HCT116 (cell line): ENCODE data around the gene GPC1. TPM values are rescaled to one million over a fixed set of nuclear protein-coding genes. Genes with fewer than 3 reads are reported as not detected.
A peak's percentile ranks its signal among the peaks of the same experiment; 100 is the strongest.

ENCODE experiments used
- ATAC-seq: fragments of 200-7000 bp; cut with Tn5 transposase; 2 replicates; pipeline ENCODE4 v1.9.1; 2020; ENCODE audit warnings: mild to moderate bottlenecking, moderate library complexity
- BruUV-seq: library from RNA; stranded (reverse); fragments of 400-500 nt; replicated peaks from 2 replicates; lab custom pipeline; 2021; lab: Mats Ljungman, UMichigan
- CTCF ChIA-PET: fragments of 300-600 bp; sonication (Branson Sonifier 250); formaldehyde crosslinking; loops from one replicate; lab custom pipeline; 2021; ENCODE audit warnings: antibody characterized with exemption; lab: Charles Lee
- POLR2A ChIA-PET: fragments of 300-600, 350-600 bp; sonication (Branson Sonifier 250); formaldehyde crosslinking; loops from one replicate; lab custom pipeline; 2021; ENCODE audit warnings: antibody characterized with exemption; lab: Charles Lee
- RAD21 ChIA-PET, 2 experiments: fragments of 300-600 bp; sonication (Branson Sonifier 250); formaldehyde crosslinking; loops; one replicate each; lab custom pipeline; 2023; ENCODE audit warnings: low total read pairs in 2 of 2; ENCODE audit not compliant: uncharacterized antibody in 2 of 2, unreplicated experiment in 2 of 2, low non-redundant PET in 1 of 2; lab: Charles Lee
- DNase-seq: peaks from one replicate; pipeline ENCODE4 v3.0.0-alpha.2; 2010; ENCODE audit warnings: low read depth, low spot score
- H2AFZ ChIP-seq: fragments of 200-600 bp; shearing (Covaris generic), sonication (generic); 2 replicates; pipeline ENCODE4 v1.6.1; 2017; ENCODE audit warnings: low read depth, mixed run types, mixed read lengths, antibody characterized with exemption, low read length; ENCODE audit not compliant: poor library complexity, severe bottlenecking
- H3K27ac ChIP-seq: 2 replicates; pipeline ENCODE4 v1.5.1; 2012; ENCODE audit warnings: low read depth, low read length
- H3K27me3 ChIP-seq: fragments of 200-600 bp; sonication (generic); 2 replicates; pipeline ENCODE4 v1.6.1; 2016; ENCODE audit warnings: mixed run types, low read length, mixed read lengths; ENCODE audit not compliant: insufficient read depth
- H3K36me3 ChIP-seq, 2 experiments: fragments of 200-500 bp in 1 of 2; fragments of 200-600 bp in 1 of 2; sonication (Bioruptor generic) in 1 of 2; sonication (generic) in 1 of 2; 2 replicates each; pipeline versions ENCODE4 v1.5.1 to v1.6.1; 2014 to 2016; ENCODE audit warnings: low read length in 2 of 2, inconsistent platforms in 1 of 2, mixed read lengths in 1 of 2, mixed run types in 1 of 2; ENCODE audit not compliant: insufficient read depth in 2 of 2, control insufficient read depth in 1 of 2
- H3K4me1 ChIP-seq, 2 experiments: fragments of 200-600 bp in 1 of 2; sonication (generic) in 1 of 2; 2 replicates each; pipeline versions ENCODE4 v1.5.1 to v1.6.1; 2012 to 2017; ENCODE audit warnings: low read length in 2 of 2, inconsistent platforms in 1 of 2, mild to moderate bottlenecking in 1 of 2, mixed read lengths in 1 of 2, mixed run types in 1 of 2, moderate library complexity in 1 of 2; ENCODE audit not compliant: insufficient read depth in 2 of 2, control insufficient read depth in 1 of 2
- H3K4me2 ChIP-seq: fragments of 200-600 bp; sonication (generic); 2 replicates; pipeline ENCODE4 v1.6.1; 2017; ENCODE audit warnings: mixed run types, low read length, mixed read lengths
- H3K4me3 ChIP-seq, 2 experiments: fragments of 200-600 bp in 1 of 2; sonication (generic) in 1 of 2; replicated peaks in 1 of 2; 2 replicates each; pipeline ENCODE4 v1.5.1; 2011 to 2016; ENCODE audit warnings: low read length in 2 of 2, control low read depth in 1 of 2, low read depth in 1 of 2, mild to moderate bottlenecking in 1 of 2, mixed read lengths in 1 of 2, mixed run types in 1 of 2
- H3K79me2 ChIP-seq: fragments of 200-600 bp; sonication (generic); 2 replicates; pipeline ENCODE4 v1.6.1; 2017; ENCODE audit warnings: mild to moderate bottlenecking, mixed run types, low read length, moderate library complexity, mixed read lengths; ENCODE audit not compliant: insufficient read depth
- H3K9ac ChIP-seq: fragments of 200-600 bp; sonication (generic); 2 replicates; pipeline ENCODE4 v1.6.1; 2016; ENCODE audit warnings: low read length, mixed read lengths
- H3K9me2 ChIP-seq: fragments of 200-600 bp; sonication (generic), shearing (Covaris generic); 2 replicates; pipeline ENCODE4 v1.6.1; 2017; ENCODE audit warnings: mixed run types, mild to moderate bottlenecking, moderate library complexity; ENCODE audit not compliant: insufficient read depth
- H3K9me3 ChIP-seq, 2 experiments: fragments of 200-500 bp in 1 of 2; fragments of 200-600 bp in 1 of 2; sonication (Bioruptor generic) in 1 of 2; sonication (generic) in 1 of 2; 2 replicates each; pipeline ENCODE4 v1.6.1; 2014 to 2017; ENCODE audit warnings: low read length in 2 of 2, mixed read lengths in 2 of 2, inconsistent platforms in 1 of 2, low read depth in 1 of 2, mild to moderate bottlenecking in 1 of 2, mixed run types in 1 of 2, moderate library complexity in 1 of 2; ENCODE audit not compliant: control insufficient read depth in 1 of 2, insufficient read depth in 1 of 2
- H4K20me1 ChIP-seq: fragments of 200-600 bp; sonication (generic), shearing (Covaris generic); 2 replicates; pipeline ENCODE4 v1.6.1; 2017; ENCODE audit warnings: mixed run types, mild to moderate bottlenecking, moderate library complexity; ENCODE audit not compliant: insufficient read depth
- CBX3 ChIP-seq: IDR thresholded peaks from 2 replicates; pipeline ENCODE4 v1.6.1; 2012; ENCODE audit warnings: low read depth
- CEBPB ChIP-seq: IDR thresholded peaks from 2 replicates; pipeline ENCODE4 v1.6.1; 2012; ENCODE audit warnings: low read depth
- CTCF ChIP-seq, 3 experiments: fragments of 200-600 bp in 1 of 3; sonication (generic) in 1 of 3; IDR thresholded peaks in 2 of 3; conservative IDR thresholded peaks in 1 of 3; 2 replicates each; pipeline ENCODE4 v1.5.1; 2012 to 2017; ENCODE audit warnings: low read depth in 2 of 3, low read length in 2 of 3, antibody characterized with exemption in 1 of 3, borderline replicate concordance in 1 of 3, control low read depth in 1 of 3, mild to moderate bottlenecking in 1 of 3, mixed read lengths in 1 of 3, mixed run types in 1 of 3, moderate library complexity in 1 of 3; ENCODE audit not compliant: insufficient read depth in 1 of 3
- EGR1 ChIP-seq: IDR thresholded peaks from 2 replicates; pipeline ENCODE4 v1.6.1; 2012; ENCODE audit warnings: low read depth
- ELF1 ChIP-seq: IDR thresholded peaks from 2 replicates; pipeline ENCODE4 v1.6.1; 2012; ENCODE audit warnings: low read depth, borderline replicate concordance
- EZH2 ChIP-seq: fragments of 200-600 bp; sonication (generic); IDR thresholded peaks from 2 replicates; pipeline ENCODE4 v1.6.1; 2017; ENCODE audit warnings: antibody characterized with exemption, mixed run types
- FOSL1 ChIP-seq: IDR thresholded peaks from 2 replicates; pipeline ENCODE4 v1.6.1; 2012; ENCODE audit warnings: low read depth
- MAX ChIP-seq: IDR thresholded peaks from 2 replicates; pipeline ENCODE4 v1.6.1; 2012
- POLR2A ChIP-seq: IDR thresholded peaks from 2 replicates; pipeline ENCODE4 v1.7.0; 2011; ENCODE audit warnings: borderline replicate concordance; ENCODE audit not compliant: insufficient read depth, insufficient read length; ENCODE audit errors: extremely low read depth
- REST ChIP-seq: IDR thresholded peaks from 2 replicates; pipeline ENCODE4 v1.6.1; 2012; ENCODE audit warnings: low read depth
- SIN3A ChIP-seq: IDR thresholded peaks from 2 replicates; pipeline ENCODE4 v1.6.1; 2012; ENCODE audit warnings: low read depth
- SP1 ChIP-seq: IDR thresholded peaks from 2 replicates; pipeline ENCODE4 v1.6.1; 2012; ENCODE audit warnings: low read depth
- SRF ChIP-seq: IDR thresholded peaks from 2 replicates; pipeline ENCODE4 v1.6.1; 2012; ENCODE audit warnings: low read depth
- TCF7L2 ChIP-seq: IDR thresholded peaks from 2 replicates; pipeline ENCODE4 v1.7.0; 2011; ENCODE audit warnings: borderline replicate concordance, inconsistent platforms; ENCODE audit not compliant: insufficient read depth, insufficient read length; ENCODE audit errors: extremely low read depth
- YY1 ChIP-seq: IDR thresholded peaks from 2 replicates; pipeline ENCODE4 v1.6.1; 2011; ENCODE audit warnings: low read length, low read depth, moderate library complexity, mild to moderate bottlenecking; ENCODE audit not compliant: insufficient replicate concordance; ENCODE audit errors: extremely low read depth
- ZFX ChIP-seq: fragments of 450-650 bp; IDR thresholded peaks from 2 replicates; pipeline ENCODE4 v1.6.1; 2017
- ZNF274 ChIP-seq: fragments of 200-500 bp; sonication (Bioruptor generic); IDR thresholded peaks from 2 replicates; pipeline ENCODE4 v1.6.1; 2014; ENCODE audit warnings: mild to moderate bottlenecking, low read depth, low read length, inconsistent platforms
- intact Hi-C: fragments of 100-400 bp; cut with micrococcal nuclease; formaldehyde crosslinking; loops from 2 replicates; pipeline ENCODE4 v1.10.0; 2022
- total RNA-seq: library from RNA; stranded (reverse); gene quantifications from one replicate; pipeline ENCODE4 v1.2.1, GENCODE V29; 2021; ENCODE audit not compliant: unreplicated experiment
- TF ChIP-seq, protein P1 (sequence below): IDR thresholded peaks from 2 replicates; pipeline ENCODE4 v1.6.1; 2011; ENCODE audit warnings: mild to moderate bottlenecking, low read length, moderate library complexity; ENCODE audit not compliant: insufficient replicate concordance; ENCODE audit errors: extremely low read depth

The GPC1 gene
- total RNA-seq, 1 experiment from 2014 or later: 79.1 TPM

GRCh38 chr2:240432820-240433801 lies 2.4 kb upstream of the GPC1 start:
- H2AFZ ChIP-seq: no peak overlapping the region
- DNase-seq (no peak), ATAC-seq (no peak)
- H3K36me3 ChIP-seq: no peaks in the 10 kb centered on the region
- POLR2A ChIA-PET: interaction anchor here (0.6 kb wide), 1 partner anchor 114 kb away, joined by 5 read pairs; no protein-coding TSS in a partner anchor
- H3K4me2 ChIP-seq: peak overlapping the region; percentile 97
- H3K9me3 ChIP-seq: no peaks in the 10 kb centered on the region
- H3K4me3 ChIP-seq: peak overlapping the region; percentile 74 to 96
- peaks cover 30% of the 10 kb centered on the region for H3K79me2 ChIP-seq
- no TSS peak for BruUV-seq
- H3K4me1 ChIP-seq: peaks cover 29 to 51% of the 10 kb centered on the region in 2 experiments
- 0 out of 2 replicates have a peak, but pooled peaks cover 4% of the 10 kb centered on the region for H4K20me1 ChIP-seq
- H3K27ac ChIP-seq: peak overlapping the region; percentile 81
- RAD21 ChIA-PET: interaction anchor here in 1 of 2 experiments (0.9 kb wide), 1 partner anchor 46 kb away, joined by 4 read pairs; no protein-coding TSS in a partner anchor
- CTCF ChIA-PET: no interaction called here
- no peaks in the 10 kb centered on the region for H3K27me3 ChIP-seq
- intact Hi-C loops: loop anchor here (10.0 kb wide), 1 partner anchor 138 kb away; no protein-coding TSS in a partner anchor
- H3K9ac ChIP-seq: peak overlapping the region; percentile 91
- H3K9me2 ChIP-seq: no peaks in the 10 kb centered on the region
- no peak for TF ChIP-seq CEBPB
- TF ChIP-seq TCF7L2: no peak
- TF ChIP-seq EZH2: no peak
- TF ChIP-seq MAX: no peak
- TF ChIP-seq, protein P1, sequence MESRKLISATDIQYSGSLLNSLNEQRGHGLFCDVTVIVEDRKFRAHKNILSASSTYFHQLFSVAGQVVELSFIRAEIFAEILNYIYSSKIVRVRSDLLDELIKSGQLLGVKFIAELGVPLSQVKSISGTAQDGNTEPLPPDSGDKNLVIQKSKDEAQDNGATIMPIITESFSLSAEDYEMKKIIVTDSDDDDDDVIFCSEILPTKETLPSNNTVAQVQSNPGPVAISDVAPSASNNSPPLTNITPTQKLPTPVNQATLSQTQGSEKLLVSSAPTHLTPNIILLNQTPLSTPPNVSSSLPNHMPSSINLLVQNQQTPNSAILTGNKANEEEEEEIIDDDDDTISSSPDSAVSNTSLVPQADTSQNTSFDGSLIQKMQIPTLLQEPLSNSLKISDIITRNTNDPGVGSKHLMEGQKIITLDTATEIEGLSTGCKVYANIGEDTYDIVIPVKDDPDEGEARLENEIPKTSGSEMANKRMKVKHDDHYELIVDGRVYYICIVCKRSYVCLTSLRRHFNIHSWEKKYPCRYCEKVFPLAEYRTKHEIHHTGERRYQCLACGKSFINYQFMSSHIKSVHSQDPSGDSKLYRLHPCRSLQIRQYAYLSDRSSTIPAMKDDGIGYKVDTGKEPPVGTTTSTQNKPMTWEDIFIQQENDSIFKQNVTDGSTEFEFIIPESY: no peak
- no peak for TF ChIP-seq EGR1
- TF ChIP-seq ELF1: no peak
- no peak for TF ChIP-seq REST
- TF ChIP-seq SIN3A: no peak
- TF ChIP-seq CBX3: no peak
- TF ChIP-seq CTCF (IDR thresholded peaks at IDR 0.05 in 2 of 3, conservative IDR thresholded peaks at IDR 0.05 in 1 of 3; ENCODE audit: borderline replicate concordance in 1 of 3, insufficient read depth in 1 of 3, low read depth in 2 of 3, low read length in 2 of 3): no peak
- TF ChIP-seq SP1: no peak
- no peak for TF ChIP-seq ZNF274
- no peak for TF ChIP-seq SRF
- no peak for TF ChIP-seq POLR2A
- TF ChIP-seq FOSL1: no peak
- TF ChIP-seq YY1: no peak
- no peak for TF ChIP-seq ZFX
